ENCODE results near the gene DNAJC5G. TPM values are rescaled to one million over a fixed set of nuclear protein-coding genes. Genes with fewer than 3 reads are reported as not detected.

Gene DNAJC5G
- total RNA-seq, 1 experiment from 2014 or later = not detected

DNA sequence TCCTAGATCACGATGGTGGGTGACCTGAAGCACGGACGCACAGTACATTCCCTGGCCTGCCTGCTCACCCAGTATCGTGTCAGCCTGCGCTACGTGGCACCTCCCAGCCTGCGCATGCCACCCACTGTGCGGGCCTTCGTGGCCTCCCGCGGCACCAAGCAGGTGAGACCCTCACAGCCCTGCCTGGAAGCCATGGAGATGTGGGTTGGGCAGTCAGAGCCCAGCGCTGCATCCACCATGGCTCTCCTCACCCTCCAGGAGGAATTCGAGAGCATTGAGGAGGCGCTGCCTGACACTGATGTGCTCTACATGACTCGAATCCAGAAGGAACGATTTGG lies 32.6 kb upstream of the DNAJC5G start:
- Histone ChIP-seq H3K36me3 (ENCODE audit: low read depth, low read length) (peaks cover 60% of the 10 kb centered on the region), H3K9ac (ENCODE audit: low read length) (no peak overlapping the region), H3K9me3 (ENCODE audit: low read length) (no peaks in the 10 kb centered on the region), H4K20me1 (ENCODE audit: low read length) (no peaks in the 10 kb centered on the region), H3F3A (ENCODE audit: low read length, unreplicated experiment) (no peaks in the 10 kb centered on the region), H2AFZ (ENCODE audit: low read length) (no peak overlapping the region), H3K4me3 (ENCODE audit: low read length) (no peak overlapping the region), H3K27me3 (ENCODE audit: low read length) (no peaks in the 10 kb centered on the region), H3K79me2 (ENCODE audit: low read length) (no peaks in the 10 kb centered on the region), H3K9me2 (replicated peaks; ENCODE audit: low read length) (no peaks in the 10 kb centered on the region), H3K4me2 (ENCODE audit: low read length) (no peak overlapping the region), H3K27ac (ENCODE audit: low read length) (no peak overlapping the region), H3K4me1 (ENCODE audit: insufficient read depth, low read length) (no peaks in the 10 kb centered on the region)
- no peak for TF ChIP-seq EZH2 (IDR thresholded peaks at IDR 0.05; ENCODE audit: low read length, unreplicated experiment)
- TF ChIP-seq EZH2phosphoT487 (IDR thresholded peaks at IDR 0.05; ENCODE audit: borderline replicate concordance, low read length) = no peak
- TF ChIP-seq, protein P1, sequence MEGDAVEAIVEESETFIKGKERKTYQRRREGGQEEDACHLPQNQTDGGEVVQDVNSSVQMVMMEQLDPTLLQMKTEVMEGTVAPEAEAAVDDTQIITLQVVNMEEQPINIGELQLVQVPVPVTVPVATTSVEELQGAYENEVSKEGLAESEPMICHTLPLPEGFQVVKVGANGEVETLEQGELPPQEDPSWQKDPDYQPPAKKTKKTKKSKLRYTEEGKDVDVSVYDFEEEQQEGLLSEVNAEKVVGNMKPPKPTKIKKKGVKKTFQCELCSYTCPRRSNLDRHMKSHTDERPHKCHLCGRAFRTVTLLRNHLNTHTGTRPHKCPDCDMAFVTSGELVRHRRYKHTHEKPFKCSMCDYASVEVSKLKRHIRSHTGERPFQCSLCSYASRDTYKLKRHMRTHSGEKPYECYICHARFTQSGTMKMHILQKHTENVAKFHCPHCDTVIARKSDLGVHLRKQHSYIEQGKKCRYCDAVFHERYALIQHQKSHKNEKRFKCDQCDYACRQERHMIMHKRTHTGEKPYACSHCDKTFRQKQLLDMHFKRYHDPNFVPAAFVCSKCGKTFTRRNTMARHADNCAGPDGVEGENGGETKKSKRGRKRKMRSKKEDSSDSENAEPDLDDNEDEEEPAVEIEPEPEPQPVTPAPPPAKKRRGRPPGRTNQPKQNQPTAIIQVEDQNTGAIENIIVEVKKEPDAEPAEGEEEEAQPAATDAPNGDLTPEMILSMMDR (conservative IDR thresholded peaks at IDR 0.05; ENCODE audit: low read depth, low read length) = no peak
- intact Hi-C loops (cut with micrococcal nuclease) = no loop called here
- CTCF ChIA-PET = no interaction called here
- BruUV-seq (replicated peaks) = no TSS peak
- POLR2A ChIA-PET (ENCODE audit: unreplicated experiment) = no interaction called here
- ATAC-seq (no peak), DNase-seq (no peak)

DNA sequence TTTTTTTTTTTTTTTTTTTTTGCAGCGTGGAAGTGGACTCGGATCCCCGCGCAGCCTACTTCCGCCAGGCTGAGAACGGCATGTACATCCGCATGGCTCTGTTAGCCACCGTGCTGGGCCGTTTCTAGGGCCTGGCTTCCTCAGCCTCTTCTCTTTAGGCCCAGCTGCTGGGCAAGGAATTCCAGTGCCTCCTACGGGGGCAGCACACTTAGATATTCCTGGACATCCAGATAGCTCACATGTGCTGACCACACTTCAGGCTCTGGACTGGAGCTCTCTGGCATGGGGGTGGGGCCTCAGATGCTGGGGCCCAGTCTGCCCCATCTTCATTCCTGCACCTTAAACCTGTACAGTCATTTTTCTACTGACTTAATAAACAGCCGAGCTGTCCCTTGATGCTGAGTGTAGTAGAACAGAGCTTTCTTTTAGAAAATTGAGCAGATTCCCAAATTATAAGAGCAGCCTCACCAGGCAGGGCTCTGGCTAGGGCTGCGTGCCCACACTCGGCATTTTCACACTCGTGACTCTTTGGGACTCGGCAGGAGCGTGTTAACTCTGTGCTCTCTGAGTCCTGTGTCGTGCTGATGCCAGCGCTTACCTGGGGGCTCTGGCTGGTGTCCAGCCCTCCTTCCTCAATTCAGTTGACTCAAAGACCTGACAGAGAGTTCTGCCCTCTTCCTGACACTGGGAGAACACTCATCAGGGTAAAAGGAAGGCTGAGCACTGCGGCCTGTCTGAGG lies 31.7 kb upstream of the DNAJC5G start:
- TF ChIP-seq EZH2 (IDR thresholded peaks at IDR 0.05; ENCODE audit: low read length, unreplicated experiment) (no peak), EZH2phosphoT487 (IDR thresholded peaks at IDR 0.05; ENCODE audit: borderline replicate concordance, low read length) (no peak)
- TF ChIP-seq, protein P1 (conservative IDR thresholded peaks at IDR 0.05; ENCODE audit: low read depth, low read length) = no peak
- ATAC-seq (no peak), DNase-seq (no peak)
- intact Hi-C loops (cut with micrococcal nuclease) = no loop called here
- no peak overlapping the region for H3K27ac ChIP-seq (ENCODE audit: low read length)
- H3K79me2 ChIP-seq (ENCODE audit: low read length) = no peaks in the 10 kb centered on the region
- BruUV-seq (replicated peaks) = no TSS peak
- H2AFZ ChIP-seq (ENCODE audit: low read length) = no peak overlapping the region
- no peak overlapping the region for H3K4me3 ChIP-seq (ENCODE audit: low read length)
- no peaks in the 10 kb centered on the region for H4K20me1 ChIP-seq (ENCODE audit: low read length)
- POLR2A ChIA-PET (ENCODE audit: unreplicated experiment) = no interaction called here
- no peaks in the 10 kb centered on the region for H3K9me3 ChIP-seq (ENCODE audit: low read length)
- no peak overlapping the region for H3K4me2 ChIP-seq (ENCODE audit: low read length)
- no peaks in the 10 kb centered on the region for H3K9me2 ChIP-seq (replicated peaks; ENCODE audit: low read length)
- peaks cover 51% of the 10 kb centered on the region for H3K36me3 ChIP-seq (ENCODE audit: low read depth, low read length)
- H3F3A ChIP-seq (ENCODE audit: low read length, unreplicated experiment) = no peaks in the 10 kb centered on the region
- no peaks in the 10 kb centered on the region for H3K27me3 ChIP-seq (ENCODE audit: low read length)
- CTCF ChIA-PET = no interaction called here
- H3K9ac ChIP-seq (ENCODE audit: low read length) = no peak overlapping the region
- no peaks in the 10 kb centered on the region for H3K4me1 ChIP-seq (ENCODE audit: insufficient read depth, low read length)

DNA sequence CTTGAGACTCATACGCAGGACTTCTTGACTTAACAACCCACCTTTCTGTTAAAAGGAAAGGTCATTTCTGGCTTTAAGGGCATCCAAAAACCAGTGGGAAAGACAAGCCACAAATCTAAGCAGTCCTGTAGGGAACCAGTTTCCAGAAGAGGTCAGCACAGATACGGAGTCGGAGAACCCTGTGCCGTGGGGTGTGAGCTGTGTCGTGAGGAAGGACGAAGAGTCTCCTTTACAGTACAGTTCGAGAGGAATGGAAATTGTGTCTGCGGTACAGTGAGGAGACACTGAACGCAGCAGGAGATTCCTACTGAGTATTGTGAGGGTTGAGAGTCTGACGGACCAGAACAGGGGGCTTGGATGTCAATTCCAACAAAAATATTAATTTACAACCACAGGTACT lies 30.1 kb upstream of the DNAJC5G start:
- intact Hi-C loops (cut with micrococcal nuclease) = no loop called here
- Histone ChIP-seq H3K27ac (ENCODE audit: low read length) (no peak overlapping the region), H2AFZ (ENCODE audit: low read length) (no peak overlapping the region), H3K9me2 (replicated peaks; ENCODE audit: low read length) (no peaks in the 10 kb centered on the region), H3F3A (ENCODE audit: low read length, unreplicated experiment) (no peaks in the 10 kb centered on the region), H3K9me3 (ENCODE audit: low read length) (no peaks in the 10 kb centered on the region), H3K4me3 (ENCODE audit: low read length) (no peak overlapping the region), H3K9ac (ENCODE audit: low read length) (no peak overlapping the region), H3K4me2 (ENCODE audit: low read length) (no peak overlapping the region), H3K36me3 (ENCODE audit: low read depth, low read length) (peaks cover 40% of the 10 kb centered on the region), H3K79me2 (ENCODE audit: low read length) (no peaks in the 10 kb centered on the region), H3K27me3 (ENCODE audit: low read length) (no peaks in the 10 kb centered on the region), H3K4me1 (ENCODE audit: insufficient read depth, low read length) (peaks cover 11% of the 10 kb centered on the region), H4K20me1 (ENCODE audit: low read length) (no peaks in the 10 kb centered on the region)
- ATAC-seq (no peak), DNase-seq (no peak)
- CTCF ChIA-PET = no interaction called here
- TF ChIP-seq, protein P1 (conservative IDR thresholded peaks at IDR 0.05; ENCODE audit: low read depth, low read length) = no peak
- TF ChIP-seq EZH2 (IDR thresholded peaks at IDR 0.05; ENCODE audit: low read length, unreplicated experiment) (no peak), EZH2phosphoT487 (IDR thresholded peaks at IDR 0.05; ENCODE audit: borderline replicate concordance, low read length) (no peak)
- TSS peak; percentile 10 for BruUV-seq (replicated peaks)
- POLR2A ChIA-PET (ENCODE audit: unreplicated experiment) = no interaction called here

All from PC-3 (cell line).